ENCODE measurements around the gene DOCK4. TPM values are rescaled to one million over a fixed set of nuclear protein-coding genes. Genes with fewer than 3 reads are reported as not detected.

The DOCK4 gene
- total RNA-seq, 1 experiment from 2014 or later: 20.4 TPM

GRCh38 chr7:112156412-112156811 lies 49.8 kb downstream of the DOCK4 start:
- TF ChIP-seq ETV6 (CRISPR knock-in tag; IDR thresholded peaks at IDR 0.05) (no peak), ZNF396 (CRISPR knock-in tag; IDR thresholded peaks at IDR 0.05; ENCODE audit: borderline replicate concordance) (no peak), NFE2L1 (CRISPR knock-in tag; IDR thresholded peaks at IDR 0.05) (no peak), ZNF317 (CRISPR knock-in tag; IDR thresholded peaks at IDR 0.05; ENCODE audit: borderline replicate concordance, low read depth) (no peak), CTCF (IDR thresholded peaks at IDR 0.05) (no peak)
- TF ChIP-seq, protein P1, sequence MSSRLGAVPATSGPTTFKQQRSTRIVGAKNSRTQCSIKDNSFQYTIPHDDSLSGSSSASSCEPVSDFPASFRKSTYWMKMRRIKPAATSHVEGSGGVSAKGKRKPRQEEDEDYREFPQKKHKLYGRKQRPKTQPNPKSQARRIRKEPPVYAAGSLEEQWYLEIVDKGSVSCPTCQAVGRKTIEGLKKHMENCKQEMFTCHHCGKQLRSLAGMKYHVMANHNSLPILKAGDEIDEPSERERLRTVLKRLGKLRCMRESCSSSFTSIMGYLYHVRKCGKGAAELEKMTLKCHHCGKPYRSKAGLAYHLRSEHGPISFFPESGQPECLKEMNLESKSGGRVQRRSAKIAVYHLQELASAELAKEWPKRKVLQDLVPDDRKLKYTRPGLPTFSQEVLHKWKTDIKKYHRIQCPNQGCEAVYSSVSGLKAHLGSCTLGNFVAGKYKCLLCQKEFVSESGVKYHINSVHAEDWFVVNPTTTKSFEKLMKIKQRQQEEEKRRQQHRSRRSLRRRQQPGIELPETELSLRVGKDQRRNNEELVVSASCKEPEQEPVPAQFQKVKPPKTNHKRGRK (CRISPR knock-in tag; IDR thresholded peaks at IDR 0.05; ENCODE audit: borderline replicate concordance): no peak
- POLR2A ChIA-PET: no interaction called here
- Mint-ChIP-seq H3K27ac (no peak overlapping the region), H3K4me1 (peaks cover 40% of the 10 kb centered on the region), H3K9me3 (no peaks in the 10 kb centered on the region), H3K4me3 (no peak overlapping the region), H3K36me3 (no peaks in the 10 kb centered on the region), H3K27me3 (ENCODE audit: low read depth) (no peaks in the 10 kb centered on the region)
- CTCF ChIA-PET: no interaction called here
- DNase-seq (ENCODE audit: low spot score) (no peak), ATAC-seq (no peak)

- DNase-seq (ENCODE audit: low spot score): no peak
- POLR2A ChIA-PET: no interaction called here
- H3K9me3 Mint-ChIP-seq: no peaks in the 10 kb centered on the region
- no peaks in the 10 kb centered on the region for H3K27me3 Mint-ChIP-seq (ENCODE audit: low read depth)
- H3K4me3 Mint-ChIP-seq: no peak overlapping the region
- H3K27ac Mint-ChIP-seq: peak overlapping the region; percentile 16; the same call in 1 of the 2 replicates
- peak; percentile 83 for ATAC-seq
- H3K36me3 Mint-ChIP-seq: no peaks in the 10 kb centered on the region
- CTCF ChIA-PET: no interaction called here
- peaks cover 27% of the 10 kb centered on the region for H3K4me1 Mint-ChIP-seq
- TF ChIP-seq, protein P2, sequence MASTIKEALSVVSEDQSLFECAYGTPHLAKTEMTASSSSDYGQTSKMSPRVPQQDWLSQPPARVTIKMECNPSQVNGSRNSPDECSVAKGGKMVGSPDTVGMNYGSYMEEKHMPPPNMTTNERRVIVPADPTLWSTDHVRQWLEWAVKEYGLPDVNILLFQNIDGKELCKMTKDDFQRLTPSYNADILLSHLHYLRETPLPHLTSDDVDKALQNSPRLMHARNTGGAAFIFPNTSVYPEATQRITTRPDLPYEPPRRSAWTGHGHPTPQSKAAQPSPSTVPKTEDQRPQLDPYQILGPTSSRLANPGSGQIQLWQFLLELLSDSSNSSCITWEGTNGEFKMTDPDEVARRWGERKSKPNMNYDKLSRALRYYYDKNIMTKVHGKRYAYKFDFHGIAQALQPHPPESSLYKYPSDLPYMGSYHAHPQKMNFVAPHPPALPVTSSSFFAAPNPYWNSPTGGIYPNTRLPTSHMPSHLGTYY (CRISPR knock-in tag; IDR thresholded peaks at IDR 0.05): no peak
- no peak for TF ChIP-seq OVOL2 (CRISPR knock-in tag; IDR thresholded peaks at IDR 0.05; ENCODE audit: borderline replicate concordance)
- no peak for TF ChIP-seq ZNF138 (CRISPR knock-in tag; conservative IDR thresholded peaks at IDR 0.05)
- TF ChIP-seq CDX4 (CRISPR knock-in tag; IDR thresholded peaks at IDR 0.05; ENCODE audit: borderline replicate concordance): no peak
- no peak for TF ChIP-seq ZNF416 (CRISPR knock-in tag; IDR thresholded peaks at IDR 0.05)
- no peak for TF ChIP-seq ETV6 (CRISPR knock-in tag; IDR thresholded peaks at IDR 0.05)
- TF ChIP-seq FOXP1 (CRISPR knock-in tag; IDR thresholded peaks at IDR 0.05; ENCODE audit: borderline replicate concordance): no peak
- TF ChIP-seq ATF2 (CRISPR knock-in tag; IDR thresholded peaks at IDR 0.05; ENCODE audit: borderline replicate concordance, low read depth): no peak
- TF ChIP-seq ZNF425 (CRISPR knock-in tag; conservative IDR thresholded peaks at IDR 0.05): no peak
- TF ChIP-seq USF1 (CRISPR knock-in tag; IDR thresholded peaks at IDR 0.05): no peak
- no peak for TF ChIP-seq GTF2I (CRISPR knock-in tag; conservative IDR thresholded peaks at IDR 0.05)
- TF ChIP-seq NR3C1 (CRISPR knock-in tag; conservative IDR thresholded peaks at IDR 0.05; ENCODE audit: low read depth): no peak
- TF ChIP-seq AR (CRISPR knock-in tag; IDR thresholded peaks at IDR 0.05): no peak
- no peak for TF ChIP-seq ATF1 (CRISPR knock-in tag; IDR thresholded peaks at IDR 0.05)
- TF ChIP-seq, protein P3, sequence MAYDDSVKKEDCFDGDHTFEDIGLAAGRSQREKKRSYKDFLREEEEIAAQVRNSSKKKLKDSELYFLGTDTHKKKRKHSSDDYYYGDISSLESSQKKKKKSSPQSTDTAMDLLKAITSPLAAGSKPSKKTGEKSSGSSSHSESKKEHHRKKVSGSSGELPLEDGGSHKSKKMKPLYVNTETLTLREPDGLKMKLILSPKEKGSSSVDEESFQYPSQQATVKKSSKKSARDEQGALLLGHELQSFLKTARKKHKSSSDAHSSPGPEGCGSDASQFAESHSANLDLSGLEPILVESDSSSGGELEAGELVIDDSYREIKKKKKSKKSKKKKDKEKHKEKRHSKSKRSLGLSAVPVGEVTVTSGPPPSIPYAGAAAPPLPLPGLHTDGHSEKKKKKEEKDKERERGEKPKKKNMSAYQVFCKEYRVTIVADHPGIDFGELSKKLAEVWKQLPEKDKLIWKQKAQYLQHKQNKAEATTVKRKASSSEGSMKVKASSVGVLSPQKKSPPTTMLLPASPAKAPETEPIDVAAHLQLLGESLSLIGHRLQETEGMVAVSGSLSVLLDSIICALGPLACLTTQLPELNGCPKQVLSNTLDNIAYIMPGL (CRISPR knock-in tag; IDR thresholded peaks at IDR 0.05): no peak
Measured at GRCh38 chr7:112154690-112155089, 51.5 kb downstream of the DOCK4 start.
